ENCODE data around the gene TMEM239. TPM values are rescaled to one million over a fixed set of nuclear protein-coding genes. Genes with fewer than 3 reads are reported as not detected.

TMEM239 gene
- total and polyA plus RNA-seq, 2 of the 8 experiments (the other 6 are each of a cell fraction or from before 2014, with no cell fraction given), result not detected

- TF ChIP-seq TBP (IDR thresholded peaks at IDR 0.05; ENCODE audit: low read depth, low read length) (no peak), RFX5 (IDR thresholded peaks at IDR 0.05; ENCODE audit: borderline replicate concordance, low read depth, low read length) (no peak)
Observed at GRCh38 chr20:2864626-2865025, 48.5 kb downstream of the TMEM239 start (continued).

Measured in H1 (cell line).